ENCODE results near the gene INTS12.

INTS12 gene

GRCh38 chr4:105650190-105650589 lies 58.3 kb downstream of the INTS12 start:
- no peak for DNase-seq (ENCODE audit: low read depth)
- no peak for TF ChIP-seq CTCF (conservative IDR thresholded peaks at IDR 0.05; ENCODE audit: control insufficient read depth, insufficient read depth, low read depth, low read length)
- H3K4me3 ChIP-seq (ENCODE audit: control insufficient read depth, low read depth, low read length) = no peak overlapping the region

- TF ChIP-seq CTCF (conservative IDR thresholded peaks at IDR 0.05; ENCODE audit: control insufficient read depth, insufficient read depth, low read depth, low read length) = no peak
- DNase-seq (ENCODE audit: low read depth) = no peak
These were observed 63.0 kb downstream of the INTS12 start for GRCh38 chr4:105645440-105645839.

GRCh38 chr4:105644257-105644656 lies 64.2 kb downstream of the INTS12 start:
- TF ChIP-seq CTCF (conservative IDR thresholded peaks at IDR 0.05; ENCODE audit: control insufficient read depth, insufficient read depth, low read depth, low read length) = no peak
- DNase-seq (ENCODE audit: low read depth) = peak; percentile 9
- H3K4me3 ChIP-seq (ENCODE audit: control insufficient read depth, low read depth, low read length) = no peak overlapping the region

More at GRCh38 chr4:105645440-105645839, 63.0 kb downstream of the INTS12 start:
- no peak overlapping the region for H3K4me3 ChIP-seq (ENCODE audit: control insufficient read depth, low read depth, low read length)

GRCh38 chr4:105641845-105642244 lies 66.6 kb downstream of the INTS12 start:
- DNase-seq (ENCODE audit: low read depth) = no peak
- no peak for TF ChIP-seq CTCF (conservative IDR thresholded peaks at IDR 0.05; ENCODE audit: control insufficient read depth, insufficient read depth, low read depth, low read length)
- no peak overlapping the region for H3K4me3 ChIP-seq (ENCODE audit: control insufficient read depth, low read depth, low read length)

- no peak for TF ChIP-seq CTCF (conservative IDR thresholded peaks at IDR 0.05; ENCODE audit: control insufficient read depth, insufficient read depth, low read depth, low read length)
- DNase-seq (ENCODE audit: low read depth) = peak; percentile 44
- no peak overlapping the region for H3K4me3 ChIP-seq (ENCODE audit: control insufficient read depth, low read depth, low read length)
These were observed 70.9 kb downstream of the INTS12 start for GRCh38 chr4:105637408-105638176.

- no peak for TF ChIP-seq CTCF (conservative IDR thresholded peaks at IDR 0.05; ENCODE audit: control insufficient read depth, insufficient read depth, low read depth, low read length)
These were observed 73.9 kb downstream of the INTS12 start for GRCh38 chr4:105634402-105635080.

More at GRCh38 chr4:105634402-105635080, 73.9 kb downstream of the INTS12 start:
- H3K4me3 ChIP-seq (ENCODE audit: control insufficient read depth, low read depth, low read length) = no peak overlapping the region
- DNase-seq (ENCODE audit: low read depth) = no peak

Data from fibroblast of mammary gland (primary cell).